Esophagus muscularis mucosa (tissue), 4 donors: Measurements from ENCODE around the gene RRBP1.

Source experiments
- EP300 ChIP-seq: sonication (generic); formaldehyde crosslinking; IDR thresholded peaks from one replicate; pipeline ENCODE4 v1.6.1; 2017; ENCODE audit warnings: antibody characterized with exemption
- POLR2A ChIP-seq: fragments of 450-650 bp; IDR thresholded peaks from one replicate; pipeline ENCODE4 v1.6.1; 2017; ENCODE audit warnings: antibody characterized with exemption, moderate library complexity, mild to moderate bottlenecking, low read depth
- POLR2AphosphoS5 ChIP-seq, 2 donors: sonication (generic); formaldehyde crosslinking; IDR thresholded peaks; one replicate each; pipeline ENCODE4 v1.6.1; 2017; ENCODE audit warnings: antibody characterized with exemption in 2 of 2
- TF ChIP-seq, protein P1 (sequence below), 3 experiments: fragments of 200-600 bp in 2 of 3; fragments of 450-650 bp in 1 of 3; sonication (generic) in 2 of 3; IDR thresholded peaks; one replicate each; pipeline ENCODE4 v1.5.1; 2017 to 2019; ENCODE audit warnings: antibody characterized with exemption in 3 of 3, mild to moderate bottlenecking in 2 of 3, moderate library complexity in 1 of 3

DNA sequence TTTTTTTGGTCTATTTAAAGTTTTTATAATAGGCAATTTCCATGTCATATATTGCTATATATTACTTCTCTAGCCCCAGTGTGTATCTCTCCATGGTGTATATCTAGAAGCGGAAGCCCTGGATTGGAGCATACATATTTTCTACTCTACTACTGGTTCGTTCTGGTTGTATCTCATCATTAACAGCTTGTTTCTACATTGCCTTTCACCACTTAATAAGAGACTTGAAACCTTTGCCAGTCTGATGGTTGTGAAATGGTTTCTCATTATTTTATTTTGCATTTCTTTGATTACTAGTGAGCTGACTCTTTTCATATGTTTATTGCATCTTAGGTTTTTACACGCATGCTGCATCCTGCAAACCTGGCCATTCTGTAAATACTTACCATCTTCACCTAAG is 108.6 kb downstream of the RRBP1 start:
- TF ChIP-seq, protein P1, sequence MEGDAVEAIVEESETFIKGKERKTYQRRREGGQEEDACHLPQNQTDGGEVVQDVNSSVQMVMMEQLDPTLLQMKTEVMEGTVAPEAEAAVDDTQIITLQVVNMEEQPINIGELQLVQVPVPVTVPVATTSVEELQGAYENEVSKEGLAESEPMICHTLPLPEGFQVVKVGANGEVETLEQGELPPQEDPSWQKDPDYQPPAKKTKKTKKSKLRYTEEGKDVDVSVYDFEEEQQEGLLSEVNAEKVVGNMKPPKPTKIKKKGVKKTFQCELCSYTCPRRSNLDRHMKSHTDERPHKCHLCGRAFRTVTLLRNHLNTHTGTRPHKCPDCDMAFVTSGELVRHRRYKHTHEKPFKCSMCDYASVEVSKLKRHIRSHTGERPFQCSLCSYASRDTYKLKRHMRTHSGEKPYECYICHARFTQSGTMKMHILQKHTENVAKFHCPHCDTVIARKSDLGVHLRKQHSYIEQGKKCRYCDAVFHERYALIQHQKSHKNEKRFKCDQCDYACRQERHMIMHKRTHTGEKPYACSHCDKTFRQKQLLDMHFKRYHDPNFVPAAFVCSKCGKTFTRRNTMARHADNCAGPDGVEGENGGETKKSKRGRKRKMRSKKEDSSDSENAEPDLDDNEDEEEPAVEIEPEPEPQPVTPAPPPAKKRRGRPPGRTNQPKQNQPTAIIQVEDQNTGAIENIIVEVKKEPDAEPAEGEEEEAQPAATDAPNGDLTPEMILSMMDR (IDR thresholded peaks at IDR 0.05): no peak
- TF ChIP-seq POLR2A (no peak), EP300 (no peak), POLR2AphosphoS5 (IDR thresholded peaks at IDR 0.05) (no peak)
